ELF-1 (cell line): ENCODE measurements around the gene FLRT1.
A peak's percentile ranks its signal among the peaks of the same experiment; 100 is the strongest.

ENCODE experiments used
- DNase-seq: peaks from one replicate; pipeline ENCODE4 v3.0.0-alpha.2; 2016; ENCODE audit warnings: low read depth, low spot score

FLRT1 gene

DNA sequence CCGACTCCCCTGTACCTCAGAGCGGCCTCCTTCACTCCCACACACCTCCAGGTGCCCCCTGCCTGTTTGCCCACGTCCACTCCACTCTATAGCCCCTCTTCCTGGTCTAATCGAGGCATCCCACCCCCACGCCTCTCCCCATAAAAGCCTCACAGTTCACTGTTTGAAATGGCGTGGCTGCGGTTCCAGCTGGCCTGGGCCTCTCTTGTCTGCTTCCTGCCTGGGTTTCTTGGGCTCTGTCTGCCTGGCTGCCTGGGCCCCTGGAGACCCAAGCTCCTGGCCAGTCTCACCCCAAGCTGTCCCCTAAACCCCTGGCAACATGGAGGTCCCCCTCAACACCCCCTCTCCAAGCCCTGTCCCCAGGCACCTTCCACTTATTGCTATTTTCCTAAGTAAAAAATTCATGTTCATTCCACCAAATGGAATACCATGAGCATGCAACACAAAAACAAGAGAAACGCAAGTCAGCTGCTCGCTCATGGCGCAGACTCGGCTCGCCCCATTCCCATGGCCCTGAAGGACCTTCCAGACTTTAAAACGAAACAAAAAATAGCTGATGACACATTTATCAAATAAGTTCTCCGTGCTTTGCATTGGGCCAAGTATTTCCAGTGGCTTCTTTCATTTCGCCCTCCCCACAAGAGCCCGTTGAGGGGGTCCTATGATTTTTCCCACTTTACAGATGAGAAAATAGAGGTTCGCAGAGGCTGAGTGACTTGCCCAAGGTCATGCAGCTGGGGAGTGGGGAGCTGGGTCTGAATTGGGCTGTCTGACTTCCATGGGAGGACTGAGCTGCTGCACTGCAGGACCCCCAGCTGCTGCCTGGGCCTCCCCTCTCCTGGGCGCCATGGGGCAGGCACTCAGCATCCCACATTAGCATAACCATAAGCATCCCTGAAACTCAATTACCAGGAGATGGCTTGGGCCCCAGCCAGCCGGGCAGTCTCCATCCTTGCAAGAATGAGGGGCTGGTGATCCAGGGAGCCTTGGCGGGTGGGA is 11.7 kb upstream of the FLRT1 start:
- DNase-seq: no peak

- no peak for DNase-seq
Measured at GRCh38 chr11:64025205-64025604, 10.5 kb upstream of the FLRT1 start.

DNA sequence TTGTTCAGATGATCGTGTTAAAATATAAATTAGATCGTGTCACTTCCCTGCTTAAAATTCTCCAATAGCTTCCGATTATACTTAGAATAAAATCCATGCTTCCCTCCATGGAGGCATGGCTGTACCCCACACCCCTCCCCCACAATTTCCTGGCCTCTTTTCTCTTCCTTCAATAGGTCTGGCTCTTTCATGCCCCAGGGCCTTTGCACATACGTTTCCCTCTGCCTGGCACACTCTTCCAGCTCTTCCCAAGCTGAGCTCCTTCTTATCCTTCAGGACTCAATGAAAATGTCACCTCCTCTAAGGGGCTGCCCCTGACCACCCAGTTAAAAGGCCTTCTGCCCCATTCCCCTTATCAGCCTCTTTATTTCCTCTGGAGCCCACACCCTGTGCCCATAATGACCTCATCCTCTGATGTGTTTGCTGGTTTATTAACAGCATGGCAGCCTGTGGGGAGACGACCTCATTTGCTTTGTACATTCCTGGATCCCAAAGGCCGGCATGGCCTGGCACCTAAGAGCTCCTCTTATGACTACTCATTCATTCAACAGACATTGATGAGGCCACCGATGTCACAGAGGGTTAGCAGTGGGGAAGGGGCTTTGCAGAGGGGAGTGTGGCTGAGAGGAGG is 9.0 kb upstream of the FLRT1 start:
- DNase-seq: no peak

DNA sequence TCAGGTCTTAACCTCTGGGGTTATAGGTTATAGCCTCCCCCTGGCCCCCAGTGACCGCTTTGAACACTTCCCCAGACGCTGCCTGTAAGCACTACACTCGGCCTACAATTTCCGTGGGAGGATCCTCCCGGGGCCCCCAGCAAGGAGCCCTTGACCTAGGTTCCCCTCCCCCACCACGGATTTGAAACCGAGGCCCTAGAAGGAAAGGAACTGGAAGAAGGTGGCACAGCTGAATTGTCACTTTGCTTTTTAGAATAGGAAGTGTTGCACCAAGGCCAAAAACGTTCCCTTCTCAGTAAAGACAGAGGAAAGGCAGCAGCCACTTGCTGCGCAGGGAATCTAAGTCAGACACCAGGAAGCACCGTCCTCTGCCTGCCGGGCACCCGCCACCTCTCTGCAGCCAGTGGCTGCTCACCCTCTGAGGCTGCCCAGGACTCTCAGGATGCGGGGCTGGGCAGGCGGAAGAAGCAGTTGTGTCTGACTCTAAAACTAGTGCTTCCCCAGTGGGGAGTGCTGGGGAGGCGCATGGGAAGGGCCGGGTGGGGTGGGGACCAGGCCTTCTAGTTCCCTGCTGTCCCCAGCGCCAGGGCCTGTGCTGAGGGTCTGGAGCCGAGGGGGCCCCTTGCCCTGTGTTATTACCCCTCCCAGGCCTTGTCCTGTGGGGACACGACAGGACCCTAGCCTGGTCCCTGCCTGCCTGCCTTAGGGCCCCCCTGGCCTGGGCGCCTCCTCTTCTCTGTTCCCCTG is 7.9 kb upstream of the FLRT1 start:
- DNase-seq: no peak

- DNase-seq: peak; percentile 89
Measured at GRCh38 chr11:64028398-64029115, 7.2 kb upstream of the FLRT1 start.

DNA sequence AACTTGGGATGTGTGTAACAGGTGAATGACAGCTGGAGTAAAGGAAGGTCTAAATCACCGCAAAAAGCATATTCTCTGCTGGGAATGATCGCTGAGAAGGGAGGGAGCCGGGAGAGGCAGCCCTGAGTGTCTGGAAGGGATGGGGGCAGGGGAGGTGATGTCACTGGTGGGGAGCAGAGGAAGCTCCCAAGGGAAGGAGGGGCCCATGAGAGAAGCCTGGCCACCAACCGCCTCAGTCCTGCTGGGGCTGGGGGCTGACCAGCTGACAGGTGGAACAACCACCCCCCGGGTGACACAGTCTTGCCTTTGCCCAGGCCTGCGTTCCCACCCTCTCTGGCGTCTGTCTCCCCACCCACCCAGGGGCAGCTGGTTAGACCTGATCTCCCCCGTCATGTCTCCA is 6.0 kb upstream of the FLRT1 start:
- DNase-seq: no peak

GRCh38 chr11:64031001-64031400 is 4.7 kb upstream of the FLRT1 start:
- no peak for DNase-seq

- DNase-seq: no peak
Measured at GRCh38 chr11:64032050-64032449, 3.7 kb upstream of the FLRT1 start.

- no peak for DNase-seq
Measured at GRCh38 chr11:64034411-64034811, 1.3 kb upstream of the FLRT1 start.

DNA sequence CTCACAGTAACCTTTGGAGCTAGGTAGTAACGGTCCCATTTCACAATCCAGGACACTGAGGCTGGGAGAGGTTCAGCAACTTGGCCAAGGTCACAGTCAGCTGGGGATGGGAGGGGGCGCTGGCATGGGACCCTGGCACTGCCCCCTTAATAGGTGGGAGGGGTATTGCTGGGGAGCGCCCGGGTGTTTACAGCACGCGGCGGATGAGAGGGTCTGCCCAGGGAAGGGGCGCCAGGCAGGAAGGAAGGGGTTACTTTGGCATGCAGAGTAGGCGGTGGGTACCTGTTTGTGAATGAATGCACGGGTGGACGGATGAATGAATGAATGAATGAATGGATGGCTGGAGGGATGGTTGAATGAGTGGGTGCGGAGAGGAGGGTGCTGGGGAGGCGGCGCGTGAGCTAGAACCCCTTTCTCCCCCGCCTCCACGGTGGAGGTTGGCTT is 628 bp upstream of the FLRT1 start:
- no peak for DNase-seq

- DNase-seq: no peak
Measured at GRCh38 chr11:64036087-64037026, 626 bp downstream of the FLRT1 start.

- no peak for DNase-seq
Measured at GRCh38 chr11:64037027-64037634, 1.4 kb downstream of the FLRT1 start.

- DNase-seq: no peak
Measured at GRCh38 chr11:64038500-64038899, 2.8 kb downstream of the FLRT1 start.

DNA sequence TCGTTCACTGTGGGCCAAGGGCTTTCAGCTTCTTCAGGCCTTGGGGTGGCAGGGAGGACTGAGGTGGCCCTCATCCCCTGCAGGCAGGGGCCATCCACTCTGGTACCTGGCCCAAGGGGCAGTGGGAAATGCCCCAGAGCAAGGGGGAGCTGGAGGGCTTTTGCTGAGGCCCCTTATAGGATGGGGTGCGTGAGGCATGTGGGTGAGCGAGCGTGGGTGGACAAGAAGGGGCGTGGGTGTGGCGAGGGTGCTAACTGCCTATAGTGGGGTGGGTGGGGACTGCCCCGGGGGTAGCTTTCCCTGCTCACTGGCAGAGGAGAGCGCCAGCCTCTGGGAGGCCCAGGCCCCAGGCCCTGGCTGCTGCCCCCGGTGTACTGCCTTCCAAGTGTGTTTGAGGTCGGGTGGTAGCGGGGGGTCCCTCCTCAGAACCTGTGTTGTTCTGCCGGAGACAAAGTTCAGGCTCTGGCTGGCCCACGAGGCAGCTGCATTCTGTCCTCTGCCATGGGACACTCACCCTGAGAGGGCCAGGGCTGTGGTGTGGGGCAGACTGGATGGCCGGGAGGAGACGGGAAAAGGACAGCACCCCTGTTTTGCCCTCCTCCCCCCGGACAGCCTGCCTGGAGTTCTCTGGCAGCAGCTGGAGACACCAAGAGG is 3.4 kb downstream of the FLRT1 start:
- no peak for DNase-seq

DNA sequence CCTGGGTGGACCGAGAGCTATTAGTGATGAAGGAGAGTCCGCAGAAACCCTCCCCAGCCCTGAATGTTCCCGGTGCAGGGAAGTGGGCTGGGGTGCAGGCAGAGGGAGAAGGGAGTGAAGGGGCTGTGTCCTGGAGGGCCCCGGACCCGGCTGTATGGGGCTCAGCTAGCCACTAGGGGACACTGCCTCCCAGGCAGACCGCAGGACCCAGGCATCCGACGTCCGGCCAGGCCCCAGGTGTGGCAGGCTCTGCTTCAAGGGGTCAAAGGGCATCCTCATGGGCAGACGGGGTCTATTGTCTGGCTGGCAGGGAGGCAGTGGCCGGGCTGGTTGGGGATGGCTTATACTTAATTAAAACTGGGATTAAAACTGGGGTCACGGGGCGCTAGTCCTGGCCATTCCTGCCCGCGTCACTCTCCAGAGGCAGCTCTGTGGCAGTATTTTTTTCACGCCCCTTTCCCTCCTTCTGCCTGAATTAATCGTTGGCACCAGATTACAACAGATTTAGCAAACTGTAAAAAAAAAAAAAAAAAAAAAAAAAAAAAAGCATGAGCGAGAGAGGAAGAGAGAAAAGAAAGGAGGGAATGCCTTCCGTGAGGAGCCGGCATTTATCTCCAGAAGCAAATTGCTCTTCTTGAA is 5.1 kb downstream of the FLRT1 start:
- DNase-seq: peak; percentile 60

GRCh38 chr11:64041846-64042245 is 6.1 kb downstream of the FLRT1 start:
- no peak for DNase-seq

- DNase-seq: no peak
Measured at GRCh38 chr11:64042301-64042700, 6.6 kb downstream of the FLRT1 start.

- no peak for DNase-seq
Measured at GRCh38 chr11:64043545-64043944, 7.8 kb downstream of the FLRT1 start.
